GM19467 (cell line): ENCODE data around the gene PROKR2.

Experiments
- ATAC-seq: cut with Tn5 transposase; IDR thresholded peaks from one replicate; pipeline ENCODE4 v1.9.1; 2021; ENCODE audit warnings: mild to moderate bottlenecking, moderate library complexity; ENCODE audit not compliant: unreplicated experiment

Gene PROKR2

GRCh38 chr20:5316188-5317158 lies at the start of gene PROKR2:
PROKR2 (minus strand) TSS chr20:5316954; CDS start chr20:5314369, 2,585 bp downstream.
- ATAC-seq: no peak

GRCh38 chr20:5364997-5365597 lies 48.3 kb upstream of the PROKR2 start:
- no peak for ATAC-seq

DNA sequence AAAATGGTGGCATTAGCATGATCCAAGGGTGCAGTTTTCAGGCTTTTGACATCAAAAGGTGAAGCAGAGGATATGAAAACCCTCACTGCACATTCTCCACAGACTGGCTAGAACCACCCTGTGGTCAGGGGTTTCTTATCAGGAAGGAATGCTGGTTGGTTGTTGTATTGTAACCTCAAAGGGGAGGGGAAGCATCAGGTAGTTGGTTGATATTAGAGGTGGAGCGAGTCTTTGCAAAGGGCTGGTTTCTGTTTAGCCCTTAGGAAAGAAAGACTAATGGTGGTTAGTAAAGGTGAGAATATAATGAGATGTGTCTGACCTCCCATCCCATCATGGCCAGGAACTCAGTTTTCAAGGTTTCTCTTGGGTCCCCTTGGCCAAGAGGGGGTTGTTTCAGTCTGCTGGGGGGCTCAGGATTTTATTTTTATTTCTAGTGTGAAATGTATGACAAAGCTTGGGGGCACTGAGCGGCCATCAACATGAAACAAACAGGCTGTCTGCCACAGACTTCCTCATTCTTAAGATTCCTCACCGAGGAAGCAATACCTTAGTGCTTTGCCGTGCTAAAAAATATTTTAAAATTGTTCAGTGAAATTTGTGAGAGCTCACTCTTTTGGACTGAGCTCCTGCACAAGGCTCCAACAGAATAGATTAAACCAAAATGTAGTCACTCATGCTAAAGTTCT lies 47.5 kb upstream of the PROKR2 start:
- ATAC-seq: no peak

DNA sequence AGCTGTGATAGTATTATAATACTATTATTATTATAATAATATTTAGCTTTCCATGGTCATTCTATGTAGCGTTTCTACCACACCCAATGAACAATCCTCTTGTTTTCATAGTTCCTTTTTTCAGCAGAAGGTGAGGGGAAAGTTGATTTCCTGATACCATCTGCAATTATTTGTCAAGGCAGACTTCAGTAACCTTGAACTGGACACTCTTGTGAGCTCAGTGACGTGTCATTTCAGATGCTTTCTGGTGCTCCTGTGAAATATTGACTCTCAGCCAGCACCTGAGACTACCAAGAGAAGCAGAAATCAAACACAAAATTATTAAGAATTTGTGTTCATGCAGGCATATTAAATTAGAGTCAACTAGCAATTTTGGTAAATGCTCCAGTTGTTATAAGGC lies 46.0 kb upstream of the PROKR2 start:
- no peak for ATAC-seq

DNA sequence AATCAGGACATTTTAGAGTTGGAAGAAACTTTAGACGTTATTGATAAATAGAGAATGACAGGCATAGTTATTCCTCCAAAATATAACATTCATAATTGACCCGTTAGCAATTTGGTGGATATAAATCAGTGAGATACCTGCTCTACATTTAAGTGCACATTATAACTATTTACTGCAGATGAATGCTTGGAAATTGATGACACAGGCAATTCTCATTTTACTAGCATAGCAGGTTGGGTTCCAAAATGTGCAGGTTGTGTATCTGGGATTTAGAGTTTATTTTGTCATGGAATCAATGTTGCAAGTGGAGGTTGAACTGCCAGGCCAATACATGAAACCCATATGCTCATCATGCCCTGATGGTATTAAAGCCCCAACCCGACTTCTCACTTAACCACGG lies 44.4 kb upstream of the PROKR2 start:
- no peak for ATAC-seq

GRCh38 chr20:5357946-5358345 lies 41.2 kb upstream of the PROKR2 start:
- ATAC-seq: no peak

- ATAC-seq: no peak
Measured at GRCh38 chr20:5356941-5357340, 40.2 kb upstream of the PROKR2 start.

DNA sequence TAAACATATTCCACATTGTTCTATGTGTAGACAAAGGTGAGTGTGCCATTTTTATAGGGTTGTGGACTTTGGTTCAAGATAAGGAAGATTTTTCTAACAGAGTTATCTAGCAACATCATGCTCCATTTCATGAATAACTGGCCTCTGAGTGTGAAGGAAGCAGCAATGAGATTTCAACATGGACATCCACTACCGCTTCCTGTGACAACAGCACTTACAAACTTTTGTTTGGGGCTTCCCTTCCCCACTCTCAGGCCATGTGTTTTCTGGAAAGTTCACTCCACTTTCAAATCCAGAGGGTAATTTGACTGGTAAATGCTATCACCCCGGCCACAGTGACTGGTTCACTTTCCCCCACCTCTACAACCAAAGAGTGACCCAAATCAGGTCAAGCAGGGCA lies 38.1 kb upstream of the PROKR2 start:
- no peak for ATAC-seq

DNA sequence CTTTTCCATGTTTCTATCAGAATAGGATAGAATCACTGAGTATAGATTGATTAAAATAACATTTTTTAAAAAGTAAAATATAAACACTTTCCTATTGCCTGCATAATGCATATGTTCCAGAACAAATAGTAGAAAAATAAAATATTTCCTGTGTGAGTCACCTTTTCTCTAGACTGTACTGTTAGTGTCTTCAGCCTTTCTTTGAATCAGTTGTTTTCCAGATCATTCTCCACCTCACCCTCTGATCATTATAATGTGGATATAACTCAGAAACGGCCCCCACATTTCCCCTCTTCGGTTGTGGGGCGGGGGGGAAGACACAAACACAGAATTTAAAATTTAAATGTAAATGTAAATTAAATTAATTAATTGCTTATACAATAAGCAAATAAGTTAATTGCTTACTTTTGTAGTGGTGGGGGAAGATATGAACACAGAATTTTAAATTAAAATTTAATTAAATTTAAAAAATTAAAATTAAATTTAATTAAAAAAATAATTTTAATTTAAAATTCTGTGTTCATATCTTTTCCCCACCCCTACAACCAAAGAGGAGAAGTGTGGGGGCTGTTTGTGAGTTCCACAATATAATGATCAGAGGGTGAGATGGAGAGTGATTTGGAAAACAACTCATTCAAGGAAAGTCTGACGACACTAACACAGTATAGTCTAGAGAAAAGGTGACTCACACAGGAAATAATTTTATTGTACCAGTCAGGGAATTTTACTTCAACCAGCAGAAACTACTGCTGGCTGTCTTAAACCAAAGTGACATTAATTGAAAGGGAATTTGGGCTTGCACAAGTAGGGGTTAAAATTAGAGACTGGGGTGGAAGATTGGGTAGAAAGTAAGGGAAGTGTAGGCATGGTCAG lies 37.1 kb upstream of the PROKR2 start:
- no peak for ATAC-seq

GRCh38 chr20:5349448-5349847 lies 32.7 kb upstream of the PROKR2 start:
- ATAC-seq: no peak

DNA sequence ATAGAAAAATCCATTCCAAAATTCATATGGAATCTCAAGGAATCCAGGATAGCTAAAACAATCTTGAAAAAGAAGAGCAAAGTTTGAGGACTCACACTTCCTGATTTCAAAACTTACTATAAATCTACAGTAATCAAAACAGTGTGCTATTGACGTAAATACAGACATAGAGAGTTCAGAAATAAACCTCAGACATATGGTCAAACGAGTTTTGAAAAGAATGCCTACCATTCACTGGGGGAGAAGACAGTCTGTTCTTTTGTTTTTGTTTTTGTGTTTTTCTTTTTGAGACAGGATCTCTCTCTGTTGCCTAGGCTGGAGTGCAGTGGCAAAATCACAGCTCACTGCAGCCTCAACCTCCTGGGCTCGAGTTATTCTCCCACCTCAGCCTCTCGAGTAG lies 25.3 kb upstream of the PROKR2 start:
- no peak for ATAC-seq

- no peak for ATAC-seq
Measured at GRCh38 chr20:5331340-5331739, 14.6 kb upstream of the PROKR2 start.

DNA sequence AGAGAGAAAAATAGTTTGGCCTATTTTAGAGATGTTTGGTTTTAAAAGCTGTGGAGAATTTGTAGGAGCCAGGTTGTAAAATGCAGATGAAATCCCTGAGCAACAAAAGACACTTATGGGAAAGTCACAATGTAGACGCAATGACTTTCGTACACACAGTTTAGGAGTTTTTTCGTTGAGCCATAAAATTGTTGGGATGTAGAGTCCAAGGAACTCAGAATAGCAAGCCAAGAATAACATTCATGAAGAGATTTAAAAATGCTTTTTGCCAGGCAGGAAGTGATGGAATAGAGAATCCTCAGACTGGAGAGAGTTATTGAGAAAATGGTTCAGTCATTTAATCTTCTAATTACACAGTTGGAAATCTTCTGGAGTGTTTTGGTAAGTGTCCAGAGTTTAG lies 11.5 kb upstream of the PROKR2 start:
- ATAC-seq: no peak

- no peak for ATAC-seq
Measured at GRCh38 chr20:5327356-5327755, 10.6 kb upstream of the PROKR2 start.

DNA sequence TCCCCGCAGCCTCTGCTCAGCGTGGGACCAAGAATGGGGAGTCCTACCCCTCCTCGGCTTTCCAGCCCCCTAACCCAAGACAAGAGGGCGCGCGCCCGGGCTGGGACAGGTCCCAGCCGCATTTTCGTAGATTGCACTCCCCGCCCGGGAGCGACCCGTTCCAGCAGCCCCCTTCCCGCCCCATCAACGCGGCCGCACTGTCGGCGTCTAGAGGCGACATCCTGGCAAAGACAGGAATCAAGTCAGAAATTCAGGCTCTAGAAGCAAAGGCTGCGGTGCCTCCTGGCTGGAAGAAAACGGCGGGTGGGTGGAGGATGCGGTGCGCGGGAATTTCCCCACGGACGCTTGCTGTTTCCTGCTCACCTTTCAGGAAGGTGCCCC lies 957 bp downstream of the PROKR2 start:
- no peak for ATAC-seq

- no peak for ATAC-seq
Measured at GRCh38 chr20:5313916-5314315, 2.8 kb downstream of the PROKR2 start.

DNA sequence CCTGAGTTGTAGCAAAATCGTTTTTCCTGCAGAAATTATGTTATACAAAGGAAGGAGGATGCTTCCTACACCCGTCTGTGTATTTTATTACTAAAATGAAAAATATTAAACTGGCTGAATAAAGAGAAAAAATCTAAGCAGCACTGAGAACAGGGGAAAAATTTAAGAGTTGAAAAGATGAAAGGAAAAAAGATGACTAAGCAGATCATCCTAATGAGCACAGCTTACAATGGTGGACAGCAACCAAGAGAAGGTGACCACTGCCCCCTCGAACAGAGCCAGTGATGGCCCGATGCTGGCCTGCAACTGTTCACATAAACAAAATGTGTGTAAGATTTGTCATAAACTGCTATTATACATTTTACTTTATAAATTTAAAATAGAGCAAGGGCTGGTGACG lies 4.2 kb downstream of the PROKR2 start:
- ATAC-seq: no peak

- ATAC-seq: no peak
Measured at GRCh38 chr20:5309971-5310370, 6.8 kb downstream of the PROKR2 start.

DNA sequence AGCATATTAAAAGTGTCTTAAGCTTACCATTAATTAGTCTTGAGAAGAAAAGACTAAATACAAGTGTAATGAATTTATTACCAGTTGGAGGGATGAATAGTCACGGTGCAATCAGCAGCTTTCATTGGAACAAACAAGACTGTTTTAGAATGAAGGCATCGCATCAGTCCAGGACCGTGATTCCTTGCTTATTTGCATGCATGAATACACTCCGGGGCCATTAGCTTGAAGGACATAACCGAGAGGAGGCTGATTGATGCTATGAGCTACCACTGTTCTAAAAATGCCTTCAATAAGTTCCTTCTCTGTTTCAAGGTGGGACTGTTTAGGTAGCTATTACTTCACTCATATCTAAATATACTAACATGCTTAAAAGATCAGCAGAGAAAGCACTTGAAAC lies 17.9 kb downstream of the PROKR2 start:
- ATAC-seq: no peak

DNA sequence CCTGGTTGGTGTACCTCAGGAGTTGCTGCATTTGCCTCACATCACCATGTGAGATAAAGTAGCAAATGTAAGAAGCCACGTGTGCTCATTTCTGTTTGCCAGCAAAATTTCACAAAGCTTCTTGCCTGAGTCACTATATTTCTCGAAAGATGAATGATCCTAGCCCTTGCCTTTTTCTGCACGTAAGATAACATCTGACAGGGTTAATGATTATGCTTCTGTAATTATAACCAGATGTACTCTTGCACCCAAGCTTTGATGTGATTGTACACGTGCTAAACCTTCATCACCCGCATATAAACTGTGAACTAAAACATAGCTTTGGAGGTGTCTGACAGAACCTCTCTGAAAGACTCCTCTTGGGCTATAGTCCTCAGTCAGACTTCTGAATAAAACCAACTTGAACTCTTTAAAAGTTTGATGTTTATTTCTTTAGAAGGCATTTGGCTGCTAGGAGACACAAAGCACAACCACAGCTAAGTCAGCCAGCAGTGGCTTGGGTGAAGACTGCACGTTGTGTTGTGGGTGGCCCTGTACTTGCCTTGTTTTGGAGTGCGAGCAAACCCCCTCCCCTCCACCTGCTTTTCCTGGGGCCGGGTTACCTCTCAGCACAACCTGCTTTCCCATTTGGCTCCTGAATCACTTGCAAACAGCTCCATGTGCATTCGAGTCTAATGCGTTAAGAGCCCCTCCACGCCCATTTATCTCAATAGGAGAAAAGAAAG lies 19.3 kb downstream of the PROKR2 start:
- no peak for ATAC-seq
